ENCODE data around the gene HSD17B14. TPM values are rescaled to one million over a fixed set of nuclear protein-coding genes. Genes with fewer than 3 reads are reported as not detected.

Gene HSD17B14
- total and polyA plus RNA-seq, 2 of the 13 experiments (the other 11 are each of a cell fraction or from before 2014, with no cell fraction given) = 0.58 to 1.2 TPM

DNA sequence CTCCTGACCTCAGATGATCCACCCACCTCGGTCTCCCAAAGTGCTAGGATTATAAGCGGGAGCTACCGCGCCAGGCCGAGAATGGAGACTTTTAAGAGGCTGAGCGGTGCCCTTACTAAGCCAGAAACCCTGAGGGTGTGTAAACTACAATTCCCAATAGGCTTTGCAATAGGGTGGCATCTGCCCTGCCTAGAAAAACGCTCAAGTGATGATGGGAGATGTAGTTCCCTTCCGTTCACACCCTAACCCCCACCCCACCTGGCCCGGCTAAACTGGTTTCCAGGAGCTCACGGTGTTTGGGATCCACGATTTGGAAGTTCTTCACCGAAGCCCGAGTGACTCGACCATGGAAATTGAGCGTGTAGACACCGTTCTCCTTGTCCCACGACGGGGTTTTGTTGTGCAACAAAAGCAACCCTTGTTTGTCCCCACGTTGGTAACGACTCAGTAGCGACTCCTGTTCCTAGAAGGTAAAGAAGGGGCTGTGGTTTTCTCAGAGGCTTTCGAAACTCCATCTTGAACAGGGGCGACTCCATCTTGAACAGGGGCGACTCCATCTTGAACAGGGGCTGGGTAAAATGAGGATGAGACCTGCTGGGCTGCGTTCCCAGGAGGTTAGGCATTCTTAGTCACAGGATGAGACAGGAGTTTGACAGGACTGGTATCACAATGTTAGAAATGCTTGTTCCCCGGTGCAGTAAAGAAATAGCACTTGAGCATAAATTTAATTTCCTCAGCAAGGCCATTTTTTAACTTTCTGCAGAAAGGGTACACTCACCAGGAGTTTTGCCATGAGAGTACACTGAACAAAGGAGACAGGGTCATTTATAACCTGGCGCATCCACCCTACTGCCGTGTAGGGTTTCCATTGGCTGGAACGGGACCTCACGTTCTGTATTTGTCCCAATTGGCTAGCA is 45.7 kb upstream of the HSD17B14 start:
- ATAC-seq (peak; percentile 64), FAIRE-seq (no peak), DNase-seq (ENCODE audit: low spot score) (no peak)
- 71% methylated on average over 22 of the region's 30 CpGs for WGBS (ENCODE audit: low lambda C conversion rate)
- no peaks in the 10 kb centered on the region for H3K9me3 ChIP-seq (ENCODE audit: low read length)
- CTCF ChIA-PET (ENCODE audit: low intra/inter-chr PET ratio, low total read pairs) = no interaction called here
- H4K20me1 ChIP-seq (ENCODE audit: insufficient read depth, low read length) = no peaks in the 10 kb centered on the region
- no peak overlapping the region for H3K4me2 ChIP-seq (ENCODE audit: low read depth, low read length)
- in situ Hi-C loops (cut with HindIII; ENCODE audit: extremely low pct_ligation_motif_present, low pct_unique_long_range_greater_than_20kb) = no loop called here
- peaks cover 13% of the 10 kb centered on the region for H3K4me1 ChIP-seq (ENCODE audit: insufficient read depth, low read length)
- no peak overlapping the region for H3K4me3 ChIP-seq (replicated peaks in 1 of 3; ENCODE audit: insufficient read depth in 1 of 3, low read depth in 2 of 3, low read length in 3 of 3)
- H3K27ac ChIP-seq (ENCODE audit: extremely low read length, insufficient read depth, low read length) = no peak overlapping the region
- H2AFZ ChIP-seq (ENCODE audit: low read length) = no peak overlapping the region
- POLR2A ChIA-PET = interaction anchor here (0.7 to 2.8 kb wide), 4 partner anchors 10 to 88 kb away, joined by 3 to 28 read pairs (median 6); partner anchors contain the start of genes NUCB1 and PPP1R15A
- intact Hi-C loops (cut with micrococcal nuclease; ENCODE audit: unreplicated experiment) = no loop called here
- no TSS peak for BruUV-seq (replicated peaks)
- H3K27me3 ChIP-seq (ENCODE audit: control insufficient read depth in 1 of 2, insufficient read depth in 2 of 2, low read length in 2 of 2) = no peaks in the 10 kb centered on the region; a peak in 1 of 5 replicates
- no peaks in the 10 kb centered on the region for H3K36me3 ChIP-seq (replicated peaks in 1 of 2; ENCODE audit: control insufficient read depth in 1 of 2, insufficient read depth in 2 of 2, low read length in 2 of 2)
- no peak overlapping the region for H3K9ac ChIP-seq (ENCODE audit: insufficient read depth, low read depth, low read length)
- H3K79me2 ChIP-seq (ENCODE audit: insufficient read depth, low read length) = no peaks in the 10 kb centered on the region
- TF ChIP-seq, protein P1, sequence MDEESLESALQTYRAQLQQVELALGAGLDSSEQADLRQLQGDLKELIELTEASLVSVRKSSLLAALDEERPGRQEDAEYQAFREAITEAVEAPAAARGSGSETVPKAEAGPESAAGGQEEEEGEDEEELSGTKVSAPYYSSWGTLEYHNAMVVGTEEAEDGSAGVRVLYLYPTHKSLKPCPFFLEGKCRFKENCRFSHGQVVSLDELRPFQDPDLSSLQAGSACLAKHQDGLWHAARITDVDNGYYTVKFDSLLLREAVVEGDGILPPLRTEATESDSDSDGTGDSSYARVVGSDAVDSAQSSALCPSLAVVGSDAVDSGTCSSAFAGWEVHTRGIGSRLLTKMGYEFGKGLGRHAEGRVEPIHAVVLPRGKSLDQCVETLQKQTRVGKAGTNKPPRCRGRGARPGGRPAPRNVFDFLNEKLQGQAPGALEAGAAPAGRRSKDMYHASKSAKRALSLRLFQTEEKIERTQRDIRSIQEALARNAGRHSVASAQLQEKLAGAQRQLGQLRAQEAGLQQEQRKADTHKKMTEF (CRISPR knock-in tag; IDR thresholded peaks at IDR 0.05) = no peak
- TF ChIP-seq NR3C1 (CRISPR knock-in tag; IDR thresholded peaks at IDR 0.05) = no peak
- TF ChIP-seq HHEX (CRISPR knock-in tag; IDR thresholded peaks at IDR 0.05) = no peak
- TF ChIP-seq ZSCAN29 (CRISPR knock-in tag; conservative IDR thresholded peaks at IDR 0.05) = no peak
- TF ChIP-seq CREM (IDR thresholded peaks at IDR 0.05) = peak; percentile 63; the same call in 1 of the 2 replicates
- TF ChIP-seq CREM (CRISPR knock-in tag; IDR thresholded peaks at IDR 0.05) = no peak
- TF ChIP-seq, protein P2, sequence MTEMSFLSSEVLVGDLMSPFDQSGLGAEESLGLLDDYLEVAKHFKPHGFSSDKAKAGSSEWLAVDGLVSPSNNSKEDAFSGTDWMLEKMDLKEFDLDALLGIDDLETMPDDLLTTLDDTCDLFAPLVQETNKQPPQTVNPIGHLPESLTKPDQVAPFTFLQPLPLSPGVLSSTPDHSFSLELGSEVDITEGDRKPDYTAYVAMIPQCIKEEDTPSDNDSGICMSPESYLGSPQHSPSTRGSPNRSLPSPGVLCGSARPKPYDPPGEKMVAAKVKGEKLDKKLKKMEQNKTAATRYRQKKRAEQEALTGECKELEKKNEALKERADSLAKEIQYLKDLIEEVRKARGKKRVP (CRISPR knock-in tag; IDR thresholded peaks at IDR 0.05) = no peak
- TF ChIP-seq TBP (CRISPR knock-in tag; IDR thresholded peaks at IDR 0.05) = 0 out of 2 replicates have a peak, but pooled peaks have one; percentile 50
- TF ChIP-seq ZNF724P (CRISPR knock-in tag; IDR thresholded peaks at IDR 0.05; ENCODE audit: borderline replicate concordance) = no peak
- TF ChIP-seq, protein P3, sequence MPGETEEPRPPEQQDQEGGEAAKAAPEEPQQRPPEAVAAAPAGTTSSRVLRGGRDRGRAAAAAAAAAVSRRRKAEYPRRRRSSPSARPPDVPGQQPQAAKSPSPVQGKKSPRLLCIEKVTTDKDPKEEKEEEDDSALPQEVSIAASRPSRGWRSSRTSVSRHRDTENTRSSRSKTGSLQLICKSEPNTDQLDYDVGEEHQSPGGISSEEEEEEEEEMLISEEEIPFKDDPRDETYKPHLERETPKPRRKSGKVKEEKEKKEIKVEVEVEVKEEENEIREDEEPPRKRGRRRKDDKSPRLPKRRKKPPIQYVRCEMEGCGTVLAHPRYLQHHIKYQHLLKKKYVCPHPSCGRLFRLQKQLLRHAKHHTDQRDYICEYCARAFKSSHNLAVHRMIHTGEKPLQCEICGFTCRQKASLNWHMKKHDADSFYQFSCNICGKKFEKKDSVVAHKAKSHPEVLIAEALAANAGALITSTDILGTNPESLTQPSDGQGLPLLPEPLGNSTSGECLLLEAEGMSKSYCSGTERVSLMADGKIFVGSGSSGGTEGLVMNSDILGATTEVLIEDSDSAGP (CRISPR knock-in tag; IDR thresholded peaks at IDR 0.05; ENCODE audit: borderline replicate concordance) = 0 out of 2 replicates have a peak, but pooled peaks have one; percentile 15
- TF ChIP-seq, protein P4, sequence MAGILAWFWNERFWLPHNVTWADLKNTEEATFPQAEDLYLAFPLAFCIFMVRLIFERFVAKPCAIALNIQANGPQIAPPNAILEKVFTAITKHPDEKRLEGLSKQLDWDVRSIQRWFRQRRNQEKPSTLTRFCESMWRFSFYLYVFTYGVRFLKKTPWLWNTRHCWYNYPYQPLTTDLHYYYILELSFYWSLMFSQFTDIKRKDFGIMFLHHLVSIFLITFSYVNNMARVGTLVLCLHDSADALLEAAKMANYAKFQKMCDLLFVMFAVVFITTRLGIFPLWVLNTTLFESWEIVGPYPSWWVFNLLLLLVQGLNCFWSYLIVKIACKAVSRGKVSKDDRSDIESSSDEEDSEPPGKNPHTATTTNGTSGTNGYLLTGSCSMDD (CRISPR knock-in tag; IDR thresholded peaks at IDR 0.05) = no peak
- TF ChIP-seq THAP11 (CRISPR knock-in tag; IDR thresholded peaks at IDR 0.05) = peak; percentile 99
- no peak for TF ChIP-seq NPAS2 (CRISPR knock-in tag; IDR thresholded peaks at IDR 0.05; ENCODE audit: borderline replicate concordance)
- TF ChIP-seq, protein P5, sequence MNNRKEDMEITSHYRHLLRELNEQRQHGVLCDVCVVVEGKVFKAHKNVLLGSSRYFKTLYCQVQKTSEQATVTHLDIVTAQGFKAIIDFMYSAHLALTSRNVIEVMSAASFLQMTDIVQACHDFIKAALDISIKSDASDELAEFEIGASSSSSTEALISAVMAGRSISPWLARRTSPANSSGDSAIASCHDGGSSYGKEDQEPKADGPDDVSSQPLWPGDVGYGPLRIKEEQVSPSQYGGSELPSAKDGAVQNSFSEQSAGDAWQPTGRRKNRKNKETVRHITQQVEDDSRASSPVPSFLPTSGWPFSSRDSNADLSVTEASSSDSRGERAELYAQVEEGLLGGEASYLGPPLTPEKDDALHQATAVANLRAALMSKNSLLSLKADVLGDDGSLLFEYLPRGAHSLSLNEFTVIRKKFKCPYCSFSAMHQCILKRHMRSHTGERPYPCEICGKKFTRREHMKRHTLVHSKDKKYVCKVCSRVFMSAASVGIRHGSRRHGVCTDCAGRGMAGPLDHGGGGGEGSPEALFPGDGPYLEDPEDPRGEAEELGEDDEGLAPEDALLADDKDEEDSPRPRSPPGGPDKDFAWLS (CRISPR knock-in tag; IDR thresholded peaks at IDR 0.05; ENCODE audit: borderline replicate concordance) = no peak
- peak; percentile 95 for TF ChIP-seq ZNF143 (CRISPR knock-in tag; IDR thresholded peaks at IDR 0.05)
- no peak for TF ChIP-seq CHD2 (IDR thresholded peaks at IDR 0.05; ENCODE audit: low read depth, low read length)
- no peak for TF ChIP-seq KMT2A (CRISPR knock-in tag; IDR thresholded peaks at IDR 0.05)

Data from HepG2 (cell line).